A549 (cell line): ENCODE measurements around the gene FAM120A. TPM values are rescaled to one million over a fixed set of nuclear protein-coding genes. Genes with fewer than 3 reads are reported as not detected.
"Not testable (repeated sequence)": the region's sequence is repeated elsewhere in the genome, so short reads cannot be mapped to it uniquely, and the experiment has no call there.

Experiments used
- ATAC-seq, 2 experiments: fragments of 200-7000 bp in 1 of 2; fragments of >200 bp in 1 of 2; cut with Nextera tagmentation in 1 of 2; cut with Tn5 transposase in 1 of 2; 3 replicates each; pipeline versions ENCODE4 v1.8.0 to v1.9.1; 2018 to 2020; ENCODE audit warnings: mild to moderate bottlenecking in 1 of 2, moderate library complexity in 1 of 2
- CTCF ChIA-PET: fragments of 300-600 bp; sonication (Branson Sonifier 250); formaldehyde crosslinking; extraction: SDS; loops from one replicate; lab custom pipeline; 2021; ENCODE audit warnings: antibody characterized with exemption, inconsistent platforms; lab: Yijun Ruan, JAX
- POLR2A ChIA-PET: fragments of 350-600 bp; formaldehyde crosslinking; extraction: SDS; loops from one replicate; lab custom pipeline; 2021; ENCODE audit warnings: antibody characterized with exemption, inconsistent platforms; lab: Yijun Ruan, JAX
- DNase-seq, 2 experiments: peaks; one replicate each; pipeline versions ENCODE4 v3.0.0 to v3.0.0-alpha.2; 2011 to 2016; ENCODE audit warnings: low read depth in 1 of 2, low spot score in 1 of 2
- FAIRE-seq: peaks from 2 replicates; lab custom pipeline; 2011; peaks lifted over from hg19 to GRCh38; lab: Jason Lieb, UNC
- H3K27ac ChIP-seq, 2 experiments: fragments of >200 bp; sonication (Bioruptor Twin); formaldehyde crosslinking; 3 replicates each; pipeline ENCODE4 v1.5.1; 2016 to 2017
- H3K4me1 ChIP-seq: fragments of >200 bp; sonication (Bioruptor Twin); formaldehyde crosslinking; 3 replicates; pipeline ENCODE4 v1.6.1; 2016
- H3K4me2 ChIP-seq: fragments of >200 bp; sonication (Bioruptor Twin); formaldehyde crosslinking; 3 replicates; pipeline ENCODE4 v1.6.1; 2016
- H3K4me3 ChIP-seq: fragments of >200 bp; sonication (Bioruptor Twin); formaldehyde crosslinking; 3 replicates; pipeline ENCODE4 v1.5.1; 2016
- H3K9me3 ChIP-seq: fragments of >200 bp; sonication (Bioruptor Twin); formaldehyde crosslinking; 3 replicates; pipeline ENCODE4 v1.6.1; 2016
- BCL3 ChIP-seq: fragments of >200 bp; sonication (Bioruptor Twin); formaldehyde crosslinking; IDR thresholded peaks from 3 replicates; pipeline ENCODE4 v1.6.1; 2016
- BHLHE40 ChIP-seq: IDR thresholded peaks from 2 replicates; pipeline ENCODE4 v1.6.1; 2012; ENCODE audit warnings: low read depth, low read length, inconsistent platforms
- CBX8 ChIP-seq: fragments of 200-600 bp; sonication (generic); IDR thresholded peaks from 2 replicates; pipeline ENCODE4 v1.6.1; 2016
- CEBPB ChIP-seq, 2 experiments: fragments of >200 bp in 1 of 2; sonication (Bioruptor Twin) in 1 of 2; formaldehyde crosslinking in 1 of 2; IDR thresholded peaks; 2 replicates each; pipeline ENCODE4 v1.6.1; 2012 to 2016
- CHD2 ChIP-seq: fragments of 150-350 bp; IDR thresholded peaks from 2 replicates; pipeline ENCODE4 v1.6.1; 2014; ENCODE audit warnings: low read length; ENCODE audit not compliant: partially characterized antibody
- EHF ChIP-seq: fragments of 250-450 bp; sonication (Bioruptor Pico); IDR thresholded peaks from 2 replicates; pipeline ENCODE4 v1.5.0; 2020; ENCODE audit warnings: mild to moderate bottlenecking
- ELK1 ChIP-seq: fragments of 150-350 bp; IDR thresholded peaks from 2 replicates; pipeline ENCODE4 v1.6.1; 2014; ENCODE audit warnings: low read depth, mild to moderate bottlenecking, low read length
- FOSL2 ChIP-seq, 2 experiments: fragments of 450-650 bp in 1 of 2; fragments of >200 bp in 1 of 2; sonication (Bioruptor Twin) in 1 of 2; formaldehyde crosslinking; IDR thresholded peaks; 2 replicates each; pipeline versions ENCODE4 v1.5.0 to v1.6.1; 2016 to 2020; ENCODE audit warnings: mild to moderate bottlenecking in 1 of 2, moderate library complexity in 1 of 2
- FOXS1 ChIP-seq: fragments of 250-450 bp; sonication (Bioruptor Pico); IDR thresholded peaks from 2 replicates; pipeline ENCODE4 v1.5.0; 2020; ENCODE audit warnings: mild to moderate bottlenecking, moderate library complexity
- GATA3 ChIP-seq: IDR thresholded peaks from 2 replicates; pipeline ENCODE4 v1.6.1; 2012; ENCODE audit warnings: borderline replicate concordance
- HOXA7 ChIP-seq: fragments of 250-450 bp; sonication (Bioruptor Pico); IDR thresholded peaks from 2 replicates; pipeline ENCODE4 v1.5.0; 2020; ENCODE audit warnings: mild to moderate bottlenecking, moderate library complexity
- JUNB ChIP-seq: fragments of >200 bp; sonication (Bioruptor Twin); formaldehyde crosslinking; IDR thresholded peaks from 2 replicates; pipeline ENCODE4 v1.6.1; 2016
- KDM1A ChIP-seq: fragments of 200-600 bp; sonication (generic); IDR thresholded peaks from 2 replicates; pipeline ENCODE4 v1.6.1; 2016; ENCODE audit warnings: low read depth, mild to moderate bottlenecking
- MAZ ChIP-seq: fragments of 150-350 bp; IDR thresholded peaks from 2 replicates; pipeline ENCODE4 v1.6.1; 2014; ENCODE audit warnings: antibody characterized with exemption, low read depth, low read length, borderline replicate concordance
- MYC ChIP-seq: IDR thresholded peaks from 2 replicates; pipeline ENCODE4 v1.6.1; 2012; ENCODE audit warnings: mild to moderate bottlenecking, inconsistent platforms, low read length, improper control_type of control experiment, borderline replicate concordance
- NFE2L2 ChIP-seq: fragments of 150-350 bp; conservative IDR thresholded peaks from 2 replicates; pipeline ENCODE4 v1.6.1; 2014; ENCODE audit warnings: low read length
- PHF8 ChIP-seq: fragments of 200-600 bp; sonication (generic); IDR thresholded peaks from 2 replicates; pipeline ENCODE4 v1.6.1; 2016; ENCODE audit warnings: low read depth, mild to moderate bottlenecking, antibody characterized with exemption, moderate library complexity, borderline replicate concordance
- RAD21 ChIP-seq, 2 experiments: fragments of >200 bp in 1 of 2; sonication (Bioruptor Twin) in 1 of 2; formaldehyde crosslinking in 1 of 2; IDR thresholded peaks in 1 of 2; conservative IDR thresholded peaks in 1 of 2; 2 replicates in 1 of 2; 3 replicates in 1 of 2; pipeline ENCODE4 v1.6.1; 2012 to 2018; ENCODE audit warnings: inconsistent platforms in 1 of 2
- RCOR1 ChIP-seq: fragments of 150-350 bp; IDR thresholded peaks from 2 replicates; pipeline ENCODE4 v1.6.1; 2014; ENCODE audit warnings: antibody characterized with exemption, low read length, low read depth
- TFCP2L1 ChIP-seq: fragments of 250-450 bp; sonication (Bioruptor Pico); IDR thresholded peaks from 2 replicates; pipeline ENCODE4 v1.5.0; 2021; ENCODE audit warnings: mild to moderate bottlenecking
- ZC3H11A ChIP-seq: fragments of 450-650 bp; IDR thresholded peaks from 2 replicates; pipeline ENCODE4 v1.6.1; 2014; ENCODE audit warnings: antibody characterized with exemption, mild to moderate bottlenecking
- ZFP36 ChIP-seq: fragments of 450-650 bp; IDR thresholded peaks from 2 replicates; pipeline ENCODE4 v1.6.1; 2014; ENCODE audit warnings: borderline replicate concordance; ENCODE audit not compliant: partially characterized antibody
- WGBS: methylation state at CpG from one replicate; pipeline ENCODE4 v1.1.6; 2017; ENCODE audit errors: missing lambda C conversion rate; 5-methylcytosine and 5-hydroxymethylcytosine counted together
- polyA plus RNA-seq, 4 experiments: library from polyadenylated mRNA; depleted of rRNA in 3 of 4; stranded (reverse); fragments of >200 nt; fragmentation: RNase III in 1 of 4; extraction: RNeasy Plus Mini Kit Qiagen cat#74134 plus additional on column Dnase treatment in 1 of 4; gene quantifications; 2 replicates in 3 of 4; 3 replicates in 1 of 4; pipeline ENCODE4 v1.2.3, GENCODE V29; 2011 to 2017
- TF ChIP-seq, protein P1 (sequence below): IDR thresholded peaks from 2 replicates; pipeline ENCODE4 v1.6.1; 2012
- TF ChIP-seq, protein P2 (sequence below): fragments of 250-450 bp; sonication (Bioruptor Pico); IDR thresholded peaks from 2 replicates; pipeline ENCODE4 v1.5.0; 2021; ENCODE audit warnings: mild to moderate bottlenecking, moderate library complexity, borderline replicate concordance

The FAM120A gene
- polyA plus RNA-seq, 2 of the 4 experiments (the other 2 are of a cell fraction): 86.3 to 111 TPM

GRCh38 chr9:93436655-93437407 is 14.7 kb upstream of the FAM120A start (continued):
- no peak for TF ChIP-seq RAD21 (conservative IDR thresholded peaks at IDR 0.05 in 1 of 2, IDR thresholded peaks at IDR 0.05 in 1 of 2)
- TF ChIP-seq BCL3: no peak
- no peak for TF ChIP-seq CEBPB (IDR thresholded peaks at IDR 0.05)
- no peak for TF ChIP-seq FOSL2 (IDR thresholded peaks at IDR 0.05)
- no peak for TF ChIP-seq FOSL2 (CRISPR knock-in tag; IDR thresholded peaks at IDR 0.05)
- TF ChIP-seq NFE2L2: no peak

DNA sequence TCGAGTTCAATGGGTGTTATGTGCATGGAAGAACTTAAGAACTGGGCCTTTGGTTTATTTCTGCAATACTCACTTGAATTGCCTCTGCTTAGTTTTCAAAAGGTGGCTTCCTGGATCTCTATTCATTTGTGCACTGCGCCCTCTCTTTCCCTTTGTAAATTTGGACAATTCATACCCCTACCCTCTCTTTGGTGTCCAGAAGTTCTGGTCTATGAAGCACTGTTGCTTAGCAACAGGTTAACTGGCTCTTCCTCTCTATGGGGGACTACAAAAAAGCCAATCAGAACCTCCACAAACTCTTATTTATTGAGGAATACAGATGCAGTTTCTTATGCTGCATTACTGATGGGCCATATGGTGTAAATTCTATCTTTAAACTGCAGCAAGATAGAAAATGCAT is 13.5 kb upstream of the FAM120A start:
- CTCF ChIA-PET: no interaction called here
- H3K4me3 ChIP-seq: no peak overlapping the region
- FAIRE-seq: no peak
- H3K4me2 ChIP-seq: no peak overlapping the region
- H3K4me1 ChIP-seq: no peaks in the 10 kb centered on the region
- POLR2A ChIA-PET: no interaction called here
- H3K9me3 ChIP-seq: no peaks in the 10 kb centered on the region
- no peak for TF ChIP-seq EHF (CRISPR knock-in tag)
- TF ChIP-seq, protein P1, sequence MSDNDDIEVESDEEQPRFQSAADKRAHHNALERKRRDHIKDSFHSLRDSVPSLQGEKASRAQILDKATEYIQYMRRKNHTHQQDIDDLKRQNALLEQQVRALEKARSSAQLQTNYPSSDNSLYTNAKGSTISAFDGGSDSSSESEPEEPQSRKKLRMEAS: no peak
- TF ChIP-seq TFCP2L1 (CRISPR knock-in tag): no peak
- no peak for TF ChIP-seq CHD2
- TF ChIP-seq GATA3: no peak
- TF ChIP-seq CBX8: no peak
- no peak for TF ChIP-seq ZFP36
- TF ChIP-seq NFE2L2: no peak
- TF ChIP-seq, protein P2, sequence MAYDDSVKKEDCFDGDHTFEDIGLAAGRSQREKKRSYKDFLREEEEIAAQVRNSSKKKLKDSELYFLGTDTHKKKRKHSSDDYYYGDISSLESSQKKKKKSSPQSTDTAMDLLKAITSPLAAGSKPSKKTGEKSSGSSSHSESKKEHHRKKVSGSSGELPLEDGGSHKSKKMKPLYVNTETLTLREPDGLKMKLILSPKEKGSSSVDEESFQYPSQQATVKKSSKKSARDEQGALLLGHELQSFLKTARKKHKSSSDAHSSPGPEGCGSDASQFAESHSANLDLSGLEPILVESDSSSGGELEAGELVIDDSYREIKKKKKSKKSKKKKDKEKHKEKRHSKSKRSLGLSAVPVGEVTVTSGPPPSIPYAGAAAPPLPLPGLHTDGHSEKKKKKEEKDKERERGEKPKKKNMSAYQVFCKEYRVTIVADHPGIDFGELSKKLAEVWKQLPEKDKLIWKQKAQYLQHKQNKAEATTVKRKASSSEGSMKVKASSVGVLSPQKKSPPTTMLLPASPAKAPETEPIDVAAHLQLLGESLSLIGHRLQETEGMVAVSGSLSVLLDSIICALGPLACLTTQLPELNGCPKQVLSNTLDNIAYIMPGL: no peak
- TF ChIP-seq ZC3H11A: no peak
- no peak for TF ChIP-seq ELK1
- no peak for TF ChIP-seq RCOR1
- no peak for TF ChIP-seq BHLHE40
- TF ChIP-seq FOXS1: no peak
- TF ChIP-seq MYC: no peak
- TF ChIP-seq KDM1A: no peak
- TF ChIP-seq PHF8: no peak
- no peak for TF ChIP-seq HOXA7 (CRISPR knock-in tag)
- no peak for TF ChIP-seq JUNB
- no peak for TF ChIP-seq MAZ
- no peak overlapping the region for H3K27ac ChIP-seq
- 53% methylated on average over 2 of the region's 2 CpGs for WGBS
- ATAC-seq: no peak
- no peak for DNase-seq

DNA sequence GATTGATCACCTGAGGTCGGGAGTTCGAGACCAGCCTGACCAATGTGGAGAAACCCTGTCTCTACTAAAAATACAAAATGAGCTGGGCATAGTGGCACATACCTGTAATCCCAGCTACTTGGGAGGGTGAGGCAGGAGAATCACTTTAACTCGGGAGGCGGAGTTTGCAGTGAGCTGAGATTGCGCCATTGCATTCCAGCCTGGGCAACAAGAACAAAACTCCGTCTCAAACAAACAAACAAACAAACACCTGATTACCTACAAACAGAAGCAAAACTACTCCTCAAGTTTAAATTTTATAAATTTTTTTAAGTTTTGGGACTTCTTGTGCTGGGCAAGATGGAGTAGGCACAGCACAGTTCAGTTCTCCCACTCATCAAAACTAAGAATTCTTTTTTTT is 12.2 kb upstream of the FAM120A start:
- DNase-seq, H3K4me1 ChIP-seq, H3K27ac ChIP-seq, H3K9me3 ChIP-seq, FAIRE-seq, POLR2A ChIA-PET, H3K4me3 ChIP-seq, ATAC-seq, H3K4me2 ChIP-seq: not testable (repeated sequence)
- CTCF ChIA-PET: interaction anchor here (0.6 to 0.7 kb wide), 2 partner anchors 109 to 809 kb away, joined by 3 to 4 read pairs; no protein-coding TSS in a partner anchor
- 91% methylated on average over 6 of the region's 6 CpGs for WGBS
